GM23338 (cell line): Measurements from ENCODE around the gene CENPA. TPM values are rescaled to one million over a fixed set of nuclear protein-coding genes. Genes with fewer than 3 reads are reported as not detected.

Source experiments
- ATAC-seq: fragments of 200-7000 bp; cut with Tn5 transposase; 3 replicates; pipeline ENCODE4 v1.9.1; 2020
- DNase-seq: peaks from one replicate; pipeline ENCODE4 v3.0.0-alpha.2; 2015; ENCODE audit warnings: low spot score
- H2AFZ ChIP-seq: fragments of 200-600 bp; sonication (generic); 2 replicates; pipeline ENCODE4 v1.8.0; 2016; ENCODE audit warnings: antibody characterized with exemption, mild to moderate bottlenecking, moderate library complexity
- H3F3A ChIP-seq: fragments of 200-600 bp; sonication (generic); replicated peaks from 2 replicates; pipeline ENCODE4 v1.8.0; 2017; ENCODE audit warnings: antibody characterized with exemption, mixed run types, low read depth
- H3K27ac ChIP-seq: fragments of 200-600 bp; sonication (generic); 2 replicates; pipeline ENCODE4 v1.6.1; 2016; ENCODE audit warnings: low read depth
- H3K27me3 ChIP-seq: fragments of 200-600 bp; sonication (generic); 2 replicates; pipeline ENCODE4 v1.8.0; 2016; ENCODE audit warnings: mild to moderate bottlenecking, mixed run types, moderate library complexity; ENCODE audit not compliant: insufficient read depth
- H3K36me3 ChIP-seq: fragments of 200-600 bp; sonication (generic); 2 replicates; pipeline ENCODE4 v1.8.0; 2016; ENCODE audit warnings: mild to moderate bottlenecking; ENCODE audit not compliant: insufficient read depth
- H3K4me1 ChIP-seq: fragments of 200-600 bp; sonication (generic); 2 replicates; pipeline ENCODE4 v1.8.0; 2016; ENCODE audit warnings: mild to moderate bottlenecking, moderate library complexity; ENCODE audit not compliant: insufficient read depth
- H3K4me2 ChIP-seq: fragments of 200-600 bp; sonication (generic); 2 replicates; pipeline ENCODE4 v1.7.1; 2017; ENCODE audit warnings: mixed run types
- H3K4me3 ChIP-seq: fragments of 200-600 bp; sonication (generic); 2 replicates; pipeline ENCODE4 v1.6.1; 2016; ENCODE audit warnings: mixed run types
- H3K79me2 ChIP-seq: fragments of 200-600 bp; sonication (generic); replicated peaks from 2 replicates; pipeline ENCODE4 v1.8.0; 2017; ENCODE audit warnings: mild to moderate bottlenecking; ENCODE audit not compliant: insufficient read depth
- H3K9me2 ChIP-seq: fragments of 200-600 bp; sonication (generic); 2 replicates; pipeline ENCODE4 v1.8.0; 2017; ENCODE audit not compliant: insufficient read depth
- H4K20me1 ChIP-seq: fragments of 200-600 bp; sonication (generic); replicated peaks from 2 replicates; pipeline ENCODE4 v1.8.0; 2017; ENCODE audit warnings: mild to moderate bottlenecking; ENCODE audit not compliant: insufficient read depth
- H3K27ac Mint-ChIP-seq: 2 replicates; pipeline ENCODE4 v1.8.0; 2020; ENCODE audit warnings: inconsistent platforms, mild to moderate bottlenecking, moderate library complexity, mixed read lengths
- H3K27me3 Mint-ChIP-seq: 3 replicates; pipeline ENCODE4 v1.8.0; 2022; ENCODE audit warnings: low read depth, mild to moderate bottlenecking, moderate library complexity, mixed read lengths, inconsistent platforms; ENCODE audit not compliant: insufficient read depth, poor library complexity
- H3K36me3 Mint-ChIP-seq: 3 replicates; pipeline ENCODE4 v1.8.0; 2021; ENCODE audit warnings: low read depth, mild to moderate bottlenecking, inconsistent platforms, moderate library complexity, mixed read lengths
- H3K4me1 Mint-ChIP-seq: 3 replicates; pipeline ENCODE4 v1.8.0; 2020; ENCODE audit warnings: mild to moderate bottlenecking, inconsistent platforms, mixed read lengths
- H3K4me3 Mint-ChIP-seq: 3 replicates; pipeline ENCODE4 v1.8.0; 2021; ENCODE audit warnings: moderate library complexity, mild to moderate bottlenecking, inconsistent platforms, mixed read lengths
- H3K9me3 Mint-ChIP-seq: 3 replicates; pipeline ENCODE4 v1.8.0; 2020; ENCODE audit warnings: moderate library complexity, mild to moderate bottlenecking, inconsistent platforms, mixed read lengths
- CREB1 ChIP-seq: fragments of 250-450 bp; sonication (Bioruptor Pico); IDR thresholded peaks from 2 replicates; pipeline ENCODE4 v1.5.0; 2020; ENCODE audit warnings: low read depth, mild to moderate bottlenecking, moderate library complexity
- CTCF ChIP-seq, 2 experiments: fragments of 200-600 bp in 1 of 2; sonication (generic) in 1 of 2; conservative IDR thresholded peaks; 2 replicates each; pipeline versions ENCODE4 v1.5.1 to v1.6.1; 2016 to 2017; ENCODE audit warnings: antibody characterized with exemption in 2 of 2, low read depth in 2 of 2, mild to moderate bottlenecking in 2 of 2, moderate library complexity in 1 of 2
- ETS1 ChIP-seq: IDR thresholded peaks from 2 replicates; pipeline ENCODE4 v1.6.1; 2016; ENCODE audit warnings: antibody characterized with exemption
- EZH2 ChIP-seq: fragments of 200-600 bp; sonication (generic); IDR thresholded peaks from one replicate; pipeline ENCODE4 v1.8.0; 2017; ENCODE audit warnings: antibody characterized with exemption, mild to moderate bottlenecking, low read depth; ENCODE audit not compliant: unreplicated experiment
- EZH2phosphoT487 ChIP-seq: fragments of 200-600 bp; sonication (generic); IDR thresholded peaks from one replicate; pipeline ENCODE4 v1.8.1; 2018; ENCODE audit warnings: antibody characterized with exemption; ENCODE audit not compliant: unreplicated experiment
- JUNB ChIP-seq: IDR thresholded peaks from one replicate; pipeline ENCODE4 v1.6.1; 2016; ENCODE audit warnings: antibody characterized with exemption; ENCODE audit not compliant: unreplicated experiment
- NANOG ChIP-seq: IDR thresholded peaks from 2 replicates; pipeline ENCODE4 v1.6.1; 2016; ENCODE audit warnings: antibody characterized with exemption, borderline replicate concordance
- STAT1 ChIP-seq: IDR thresholded peaks from one replicate; pipeline ENCODE4 v1.6.1; 2016; ENCODE audit warnings: antibody characterized with exemption; ENCODE audit not compliant: unreplicated experiment
- ZNF114 ChIP-seq: fragments of 250-450 bp; sonication (Bioruptor Pico); IDR thresholded peaks from 2 replicates; pipeline ENCODE4 v1.5.0; 2020; ENCODE audit warnings: mild to moderate bottlenecking, moderate library complexity
- polyA plus RNA-seq: library from polyadenylated mRNA; unstranded; fragments of >200 nt; fragmentation: Nextera tagmentation; extraction: Ambion mirVana; gene quantifications from 2 replicates; pipeline ENCODE4 v1.2.1, GENCODE V29; 2016
- total RNA-seq: library from RNA; depleted of rRNA; stranded (reverse); fragments of >200 nt; shearing (Covaris generic); gene quantifications from 2 replicates; pipeline ENCODE4 v1.2.3, GENCODE V29; 2014

CENPA gene
- total and polyA plus RNA-seq, 2 experiments from 2014 or later, result 16.8 to 24.2 TPM

- TF ChIP-seq STAT1, result no peak
- TF ChIP-seq CTCF (conservative IDR thresholded peaks at IDR 0.05; ENCODE audit: low read depth in 2 of 2), result no peak
- no peak for TF ChIP-seq NANOG
- no peak for TF ChIP-seq ETS1
- TF ChIP-seq EZH2, result no peak
- TF ChIP-seq EZH2phosphoT487, result no peak
- TF ChIP-seq JUNB, result no peak
- Histone ChIP-seq H3K27ac (no peak overlapping the region), H2AFZ (no peak overlapping the region), H3K27me3 (no peaks in the 10 kb centered on the region), H3K4me1 (no peaks in the 10 kb centered on the region), H3K79me2 (no peaks in the 10 kb centered on the region), H3K9me2 (no peaks in the 10 kb centered on the region), H3K36me3 (no peaks in the 10 kb centered on the region), H3F3A (no peaks in the 10 kb centered on the region), H3K4me3 (no peak overlapping the region), H3K4me2 (no peak overlapping the region), H4K20me1 (no peaks in the 10 kb centered on the region)
- Mint-ChIP-seq H3K4me3 (no peak overlapping the region), H3K27me3 (peaks cover 3% of the 10 kb centered on the region), H3K27ac (no peak overlapping the region), H3K36me3 (no peaks in the 10 kb centered on the region), H3K9me3 (no peaks in the 10 kb centered on the region; the same call in 2 of the 3 replicates), H3K4me1 (peaks cover 6% of the 10 kb centered on the region; the same call in 2 of the 3 replicates)
- DNase-seq (no peak), ATAC-seq (no peak)
Observed at GRCh38 chr2:26818255-26818654, 32.4 kb downstream of the CENPA start.

GRCh38 chr2:26818972-26819371, 33.1 kb downstream of the CENPA start:
- TF ChIP-seq ETS1 (no peak), CREB1 (no peak), JUNB (no peak), ZNF114 (CRISPR knock-in tag) (no peak)
- Histone ChIP-seq H3K4me2 (no peak overlapping the region), H3K27me3 (no peaks in the 10 kb centered on the region), H3K4me3 (no peak overlapping the region), H3K36me3 (no peaks in the 10 kb centered on the region), H4K20me1 (no peaks in the 10 kb centered on the region), H3K9me2 (no peaks in the 10 kb centered on the region), H3F3A (no peaks in the 10 kb centered on the region), H3K27ac (no peak overlapping the region), H3K79me2 (no peaks in the 10 kb centered on the region), H2AFZ (no peak overlapping the region), H3K4me1 (no peaks in the 10 kb centered on the region)
- no peak for ATAC-seq
- Mint-ChIP-seq H3K27me3 (peaks cover 3% of the 10 kb centered on the region), H3K9me3 (no peaks in the 10 kb centered on the region; the same call in 2 of the 3 replicates), H3K4me3 (no peak overlapping the region), H3K27ac (no peak overlapping the region), H3K36me3 (no peaks in the 10 kb centered on the region), H3K4me1 (peaks cover 6% of the 10 kb centered on the region; the same call in 2 of the 3 replicates)
- no peak for DNase-seq
